Superior temporal gyrus (tissue), 1 donor: ENCODE data around the gene NTRK2.

Experiments used
- DNase-seq: peaks from one replicate; pipeline ENCODE4 v3.0.0-alpha.2; 2016; ENCODE audit errors: extremely low spot score

NTRK2 gene

DNA sequence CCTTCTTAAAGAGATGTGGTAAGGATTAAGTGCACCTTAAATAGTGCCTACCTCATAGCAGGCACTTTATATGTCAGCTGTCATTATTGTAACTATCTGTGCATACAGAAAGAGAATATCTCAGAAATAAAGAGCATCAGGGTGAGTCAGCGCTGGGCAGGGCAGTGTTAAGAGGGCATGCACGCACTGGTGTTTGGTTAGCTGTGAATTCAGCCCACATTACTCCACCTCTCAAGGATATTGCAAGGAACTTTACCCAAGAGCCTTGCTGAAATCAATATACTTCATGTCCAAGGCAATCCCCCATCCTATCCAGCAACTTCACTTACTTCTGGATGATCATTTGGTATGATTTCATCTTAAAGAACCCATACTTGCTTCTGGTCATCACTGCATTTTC lies 300.9 kb downstream of the NTRK2 start:
- DNase-seq: no peak

DNA sequence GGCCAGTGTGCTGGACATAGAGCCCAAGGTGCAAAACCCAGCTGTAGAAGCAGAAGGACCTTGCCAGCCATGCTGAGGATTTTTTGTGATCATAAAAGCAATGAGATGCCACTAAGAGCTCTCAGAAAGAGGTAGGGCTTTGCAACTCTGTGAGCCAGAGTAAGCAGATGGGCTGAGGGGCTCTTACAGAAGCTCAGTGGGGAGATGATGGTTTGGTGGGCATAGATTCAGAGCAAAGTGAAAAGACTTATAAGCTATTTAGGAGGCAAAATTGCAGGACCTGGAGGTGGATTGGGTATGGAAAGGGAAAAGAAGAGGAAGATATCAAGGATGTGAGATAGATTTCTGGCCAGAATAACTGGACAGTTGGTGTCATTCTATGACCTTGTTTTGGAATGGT lies 302.0 kb downstream of the NTRK2 start:
- DNase-seq: no peak

DNA sequence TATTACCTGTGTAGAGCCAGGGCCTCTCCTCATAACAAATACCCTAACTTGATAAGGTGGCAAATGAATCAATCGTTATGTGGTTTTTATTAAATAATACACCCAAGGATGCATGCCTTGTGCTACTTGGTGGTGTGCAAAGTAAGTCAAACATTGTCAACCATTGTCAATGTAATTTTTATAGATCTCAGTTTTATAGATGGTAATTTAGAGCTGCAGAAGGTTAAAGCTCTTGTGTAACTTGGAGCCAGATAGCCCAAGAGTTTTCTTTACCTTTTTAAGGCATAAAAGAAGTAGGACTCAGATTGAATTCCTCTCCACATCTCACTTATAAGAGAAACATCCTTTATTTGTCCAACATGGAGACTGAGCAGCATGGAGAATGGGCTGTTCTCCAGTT lies 304.7 kb downstream of the NTRK2 start:
- DNase-seq: no peak

- DNase-seq: no peak
These were observed 305.3 kb downstream of the NTRK2 start for GRCh38 chr9:84974855-84975254.

DNA sequence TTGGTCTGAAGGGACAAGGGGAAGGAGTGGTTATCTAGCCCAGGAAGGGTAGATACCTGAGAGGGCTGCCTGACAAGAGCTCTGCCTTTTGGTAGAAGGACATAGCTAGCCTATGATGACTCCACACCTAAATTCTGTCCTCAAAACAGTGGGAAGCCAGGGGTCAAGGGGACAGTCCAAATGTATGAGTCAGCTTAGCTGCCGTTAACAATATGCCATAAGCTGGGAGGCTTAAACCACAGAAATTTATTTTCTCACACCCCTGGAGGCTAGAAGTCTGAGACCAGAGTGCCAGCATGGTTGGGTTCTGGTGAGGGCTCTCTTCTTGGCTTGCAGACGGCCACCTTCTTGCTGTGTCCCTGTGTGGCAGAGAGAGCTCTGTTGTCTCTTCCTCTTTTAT lies 306.4 kb downstream of the NTRK2 start:
- DNase-seq: no peak

GRCh38 chr9:84978661-84979060 lies 309.1 kb downstream of the NTRK2 start:
- DNase-seq: no peak

- no peak for DNase-seq
These were observed 314.2 kb downstream of the NTRK2 start for GRCh38 chr9:84983749-84984148.

DNA sequence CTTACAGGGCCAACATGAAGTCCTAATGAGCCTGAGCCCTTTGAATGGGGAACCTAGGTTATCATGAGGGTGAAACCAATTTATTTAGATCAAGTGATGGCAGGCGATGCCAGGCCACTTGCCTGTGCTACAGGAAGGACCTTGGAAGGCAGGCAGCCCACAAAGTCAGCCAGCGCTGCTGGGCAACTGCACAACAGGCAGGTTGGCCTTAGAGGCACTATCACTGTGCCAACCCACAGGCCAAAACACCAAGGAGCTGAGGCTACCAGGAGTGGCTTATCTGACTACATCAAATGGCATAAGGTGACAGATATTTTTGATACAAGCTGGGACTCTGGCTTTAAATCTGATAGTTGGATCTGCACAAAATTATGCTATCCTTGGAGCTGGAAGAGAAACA lies 319.1 kb downstream of the NTRK2 start:
- DNase-seq: no peak

DNA sequence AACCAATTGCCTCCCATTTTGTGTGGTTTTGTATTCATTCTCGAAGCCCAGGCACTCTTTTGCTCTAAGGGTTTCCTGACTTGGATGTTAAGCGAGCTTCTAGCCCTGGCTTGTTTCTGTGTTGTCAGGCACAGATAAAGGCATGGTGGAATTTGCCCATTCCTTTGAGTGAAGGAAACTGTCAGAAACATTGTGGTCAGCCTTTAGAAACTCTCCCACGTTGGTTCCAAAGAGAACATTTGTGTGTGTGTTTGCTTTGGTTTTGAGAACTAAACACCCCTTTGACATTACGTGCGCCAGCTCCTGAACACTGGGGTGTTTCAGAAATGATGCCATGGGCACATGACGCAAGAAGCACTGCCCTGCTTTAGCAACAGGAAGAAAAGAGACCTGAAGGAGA lies 320.9 kb downstream of the NTRK2 start:
- DNase-seq: peak; percentile 87

DNA sequence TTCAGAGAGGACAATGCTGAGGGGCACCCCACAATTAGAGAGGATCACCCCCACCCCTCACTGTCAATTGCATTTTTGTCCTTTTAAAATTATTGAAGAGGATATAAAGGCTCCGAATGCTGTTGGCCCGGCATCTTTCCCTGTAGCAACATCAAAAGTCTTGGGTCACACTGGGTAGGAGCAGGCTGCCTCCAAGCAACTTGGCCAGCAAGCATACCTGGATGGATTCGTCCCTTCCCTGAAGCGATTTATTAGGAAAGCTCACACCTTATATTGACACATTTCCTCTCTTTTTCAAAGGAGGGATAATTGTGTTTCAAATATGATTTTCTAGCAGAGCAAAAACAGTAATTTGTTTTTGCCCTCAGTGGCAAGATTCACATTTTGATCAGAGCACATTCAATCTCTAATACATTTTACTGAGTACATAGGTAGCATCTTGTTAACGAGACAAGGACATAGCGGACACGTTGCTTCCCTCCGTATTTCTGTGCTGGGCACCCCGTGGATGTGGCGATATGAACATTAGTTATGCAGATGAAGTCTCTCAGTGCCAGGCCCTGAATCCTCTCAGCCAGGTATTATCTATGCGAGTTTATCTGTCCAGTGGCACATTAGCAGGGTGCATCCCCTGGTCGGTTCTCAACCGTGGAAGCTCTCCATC lies 321.5 kb downstream of the NTRK2 start:
- DNase-seq: no peak

DNA sequence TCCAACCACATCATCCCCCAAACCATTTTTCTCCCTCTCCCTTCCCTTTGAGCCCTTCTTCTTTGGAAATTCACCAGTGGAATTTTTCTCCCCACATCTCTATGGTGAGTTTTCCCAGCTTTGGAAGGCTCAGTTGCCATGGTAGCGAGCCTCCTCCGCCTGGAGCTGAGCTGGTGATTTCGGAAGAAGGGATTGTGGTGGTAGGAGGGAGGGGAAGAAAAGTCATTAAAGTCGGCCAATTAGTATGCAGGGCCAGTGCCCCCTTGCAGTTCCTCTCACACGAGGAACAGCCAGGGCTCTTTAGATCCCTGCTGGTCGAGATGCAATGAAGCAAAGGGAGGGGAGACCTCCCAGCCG lies 322.0 kb downstream of the NTRK2 start:
- peak; percentile 84 for DNase-seq

DNA sequence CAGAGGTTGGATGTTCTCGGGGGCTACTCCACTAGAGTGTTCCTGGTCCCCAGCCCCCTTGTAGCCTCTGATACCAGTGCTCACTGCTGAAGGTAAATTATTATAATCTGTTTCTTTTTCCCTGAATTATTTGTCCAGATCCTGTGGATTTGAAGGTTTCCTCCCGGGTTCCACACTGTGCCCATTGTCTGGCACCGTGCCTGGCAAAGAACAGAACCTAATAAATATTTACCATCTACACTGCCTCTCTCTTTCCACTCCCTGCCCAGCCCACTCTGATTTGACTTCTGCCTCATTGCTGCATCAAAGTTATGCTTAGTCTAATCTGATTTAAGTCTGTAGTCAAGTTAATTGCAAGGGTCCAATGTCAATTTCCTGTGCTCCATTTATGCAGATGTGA lies 322.9 kb downstream of the NTRK2 start:
- no peak for DNase-seq

DNA sequence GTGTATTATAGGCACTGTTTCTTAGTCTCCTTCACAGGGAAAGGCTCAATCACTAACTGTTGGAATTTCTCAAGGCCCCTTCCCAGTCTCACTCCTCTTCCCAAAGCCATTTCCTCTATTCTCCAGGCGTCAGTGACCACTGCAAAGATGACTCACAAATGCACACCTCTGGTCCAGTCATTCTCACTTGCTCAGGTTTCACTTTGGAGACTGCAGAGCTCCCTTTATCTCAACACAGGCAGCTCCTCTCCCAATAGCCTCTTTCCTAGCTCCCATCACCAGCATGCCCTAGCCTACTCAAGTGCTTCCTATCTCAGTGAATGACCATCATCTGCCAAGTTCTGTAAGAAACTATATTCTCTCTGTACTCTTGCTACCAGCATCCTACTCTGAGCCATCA lies 323.6 kb downstream of the NTRK2 start:
- DNase-seq: peak; percentile 19

GRCh38 chr9:84996029-84996428 lies 326.5 kb downstream of the NTRK2 start:
- DNase-seq: no peak

GRCh38 chr9:84996716-84997115 lies 327.2 kb downstream of the NTRK2 start:
- DNase-seq: no peak

- DNase-seq: no peak
These were observed 327.9 kb downstream of the NTRK2 start for GRCh38 chr9:84997472-84997871.

GRCh38 chr9:84998639-84999038 lies 329.1 kb downstream of the NTRK2 start:
- DNase-seq: no peak

- DNase-seq: no peak
These were observed 330.3 kb downstream of the NTRK2 start for GRCh38 chr9:84999788-85000187.

GRCh38 chr9:85001925-85002324 lies 332.4 kb downstream of the NTRK2 start:
- DNase-seq: no peak

DNA sequence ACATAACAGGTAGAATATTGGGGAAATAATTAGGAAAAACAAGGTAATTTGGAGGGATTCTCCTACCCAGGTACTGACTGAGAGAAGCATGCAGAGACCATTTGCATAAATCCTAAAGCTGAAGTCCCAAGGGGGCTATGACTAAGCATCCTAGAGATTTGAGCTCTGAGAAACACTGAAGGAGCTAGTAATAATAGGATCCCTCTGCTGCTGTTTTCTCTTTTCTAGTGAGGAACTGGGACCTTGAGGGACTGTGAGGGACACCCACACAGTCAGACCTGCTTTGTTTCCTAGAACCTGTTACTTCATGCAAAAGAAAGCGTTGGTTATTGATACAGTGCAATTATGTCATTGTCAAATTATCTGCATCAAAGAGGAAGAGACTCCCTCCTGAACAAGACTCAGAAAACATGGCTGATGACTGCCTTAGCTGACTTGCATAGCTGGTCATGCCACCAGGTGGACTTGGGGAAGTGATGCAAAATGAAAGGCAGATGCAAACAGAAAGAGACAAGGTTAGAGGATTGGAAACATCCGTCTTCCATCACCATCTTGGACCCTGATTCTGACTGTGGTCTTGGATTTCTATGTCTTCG lies 335.4 kb downstream of the NTRK2 start:
- peak; percentile 8 for DNase-seq

DNA sequence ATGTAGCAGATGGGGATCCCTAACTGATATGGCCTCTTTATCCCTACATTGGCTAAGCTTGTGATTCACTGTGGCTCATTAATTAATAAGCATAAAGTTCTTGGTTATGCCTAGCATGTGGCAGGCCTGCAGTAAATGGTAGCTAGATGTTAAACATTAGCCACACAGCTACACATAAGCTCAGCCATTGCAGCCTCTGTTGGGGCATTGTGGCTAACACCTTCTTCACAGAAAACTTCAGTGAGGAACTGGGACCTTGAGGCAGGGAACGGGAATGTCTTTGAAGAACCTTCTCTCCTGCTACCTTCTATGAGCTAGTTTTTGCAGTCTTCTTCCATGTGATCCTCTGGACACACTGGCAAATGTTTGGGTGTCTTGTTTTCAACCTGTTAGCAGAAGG lies 338.2 kb downstream of the NTRK2 start:
- DNase-seq: no peak

GRCh38 chr9:85008215-85008614 lies 338.7 kb downstream of the NTRK2 start:
- DNase-seq: no peak

DNA sequence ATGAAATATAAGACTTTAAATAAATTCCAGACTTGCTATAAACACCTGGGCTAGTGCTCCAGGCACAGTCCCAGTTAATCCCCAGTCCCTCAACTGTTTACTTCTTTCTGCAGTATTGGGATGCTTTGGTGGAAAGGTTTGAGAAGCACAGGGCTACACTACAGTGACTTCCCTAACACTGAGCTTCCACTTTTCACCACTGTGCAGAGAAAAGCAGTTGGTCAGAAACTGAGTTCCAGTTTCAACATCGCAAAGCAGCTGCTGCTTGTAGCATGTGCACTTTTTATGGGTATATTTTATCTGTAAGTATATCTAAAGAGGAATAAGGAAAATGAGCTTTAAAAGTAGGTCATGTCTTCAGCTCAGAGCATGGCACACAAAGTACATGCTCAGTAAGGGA lies 339.7 kb downstream of the NTRK2 start:
- no peak for DNase-seq

DNA sequence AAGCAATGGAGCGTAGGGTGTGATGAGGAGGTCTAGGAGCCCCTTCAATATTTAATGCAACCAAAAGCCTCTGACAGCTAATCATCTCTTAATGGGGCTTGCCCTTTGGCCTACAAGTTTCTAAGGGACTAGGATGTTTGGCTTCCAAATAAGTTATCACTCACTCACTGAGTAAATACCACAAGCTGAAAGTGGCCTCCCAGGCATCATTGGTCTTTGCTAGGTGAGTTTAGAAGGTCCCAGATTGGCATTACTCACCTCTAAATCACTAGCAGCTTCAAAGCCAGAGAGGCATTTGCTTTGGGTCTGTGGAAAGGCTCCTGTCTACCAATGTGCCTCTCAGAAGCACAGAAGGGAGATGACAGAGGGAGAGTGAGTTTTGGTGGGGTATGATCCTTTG lies 344.2 kb downstream of the NTRK2 start:
- DNase-seq: no peak
